GM12865 (cell line): Measurements from ENCODE around the gene PLN.

Experiments used
- DNase-seq: peaks from one replicate; pipeline ENCODE4 v3.0.0; 2010; ENCODE audit warnings: low read depth
- H3K4me3 ChIP-seq: 2 replicates; pipeline ENCODE4 v1.5.1; 2011; ENCODE audit warnings: mild to moderate bottlenecking, low read depth, low read length, control low read depth
- CTCF ChIP-seq: IDR thresholded peaks from 2 replicates; pipeline ENCODE4 v1.5.1; 2011; ENCODE audit warnings: low read length, control low read depth, low read depth, inconsistent platforms; ENCODE audit not compliant: insufficient read depth; ENCODE audit errors: missing control alignments

PLN gene

GRCh38 chr6:118574051-118574865 is 26.2 kb downstream of the PLN start:
- peak; percentile 8 for DNase-seq
- no peak for TF ChIP-seq CTCF
- H3K4me3 ChIP-seq = no peak overlapping the region

- DNase-seq = no peak
- no peak for TF ChIP-seq CTCF
- H3K4me3 ChIP-seq = no peak overlapping the region
Measured at GRCh38 chr6:118577972-118578371, 29.9 kb downstream of the PLN start.

GRCh38 chr6:118578617-118579016 is 30.5 kb downstream of the PLN start:
- no peak overlapping the region for H3K4me3 ChIP-seq
- no peak for TF ChIP-seq CTCF
- no peak for DNase-seq

DNA sequence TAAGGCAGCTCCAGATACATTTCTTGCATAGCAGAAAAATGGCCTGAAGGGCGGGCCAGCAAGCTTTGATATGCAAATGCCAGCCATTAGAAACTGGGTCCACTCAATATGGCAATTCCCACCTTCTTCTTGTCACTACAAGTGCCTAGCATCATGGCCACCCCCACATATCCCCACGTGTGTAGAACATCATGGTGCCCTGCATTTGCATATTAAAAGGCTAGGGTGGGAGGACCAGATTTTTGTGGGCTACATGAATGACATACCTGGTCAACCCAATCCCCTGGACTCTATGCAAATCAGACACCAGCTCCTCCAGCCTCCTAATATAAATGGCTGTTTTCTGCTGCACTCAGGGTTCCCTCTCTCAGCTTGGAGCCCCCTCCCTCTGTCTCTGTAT is 31.7 kb downstream of the PLN start:
- DNase-seq = no peak
- no peak for TF ChIP-seq CTCF
- no peak overlapping the region for H3K4me3 ChIP-seq

- DNase-seq = peak; percentile 25
- H3K4me3 ChIP-seq = no peak overlapping the region
- TF ChIP-seq CTCF = peak; percentile 24
Measured at GRCh38 chr6:118580585-118581419, 32.7 kb downstream of the PLN start.

DNA sequence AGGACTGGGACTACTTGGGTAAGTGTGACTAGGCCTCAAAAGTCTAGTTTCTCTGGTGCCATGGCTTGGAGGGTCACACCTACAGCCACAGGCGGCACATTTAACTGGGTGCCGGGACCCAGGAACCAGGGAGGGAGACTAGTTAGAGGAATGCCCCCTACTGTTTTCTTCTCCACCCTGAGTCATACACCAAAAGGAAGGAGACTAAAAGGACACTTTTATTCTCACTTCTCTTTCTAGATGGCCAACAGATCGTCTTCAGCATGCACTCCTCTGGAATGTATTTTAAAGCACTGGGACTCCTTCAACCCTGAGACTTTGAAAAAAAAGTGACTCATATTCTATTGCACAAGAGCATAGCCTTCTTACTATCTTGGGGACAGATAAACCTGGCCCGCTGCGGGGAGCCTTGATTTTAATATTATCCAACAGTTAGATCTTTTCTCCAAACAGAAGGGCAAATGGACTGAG is 33.4 kb downstream of the PLN start:
- H3K4me3 ChIP-seq = no peak overlapping the region
- no peak for TF ChIP-seq CTCF
- DNase-seq = no peak
